Endodermal cell (in vitro differentiated cells): ENCODE results near the gene SYNE2. TPM values are rescaled to one million over a fixed set of nuclear protein-coding genes. Genes with fewer than 3 reads are reported as not detected.

ENCODE experiments used
- DNase-seq: peaks from one replicate; pipeline ENCODE4 v3.0.0-alpha.2; 2017
- H3K27ac ChIP-seq: 2 replicates; pipeline ENCODE4 v1.5.1; 2013; ENCODE audit warnings: mild to moderate bottlenecking, low read depth, low read length, moderate library complexity
- H3K27me3 ChIP-seq: 2 replicates; pipeline ENCODE4 v1.6.1; 2013; ENCODE audit warnings: mild to moderate bottlenecking, low read length, moderate library complexity; ENCODE audit not compliant: insufficient read depth, control insufficient read depth, poor library complexity, severe bottlenecking
- H3K36me3 ChIP-seq: 2 replicates; pipeline ENCODE4 v1.7.0; 2013; ENCODE audit warnings: mild to moderate bottlenecking, low read length, moderate library complexity; ENCODE audit not compliant: control insufficient read depth, insufficient read depth
- H3K4me1 ChIP-seq: one replicate; pipeline ENCODE4 v1.7.0; 2013; ENCODE audit warnings: low read length; ENCODE audit not compliant: control insufficient read depth, insufficient read depth
- H3K4me3 ChIP-seq: 2 replicates; pipeline ENCODE4 v1.5.1; 2013; ENCODE audit warnings: mild to moderate bottlenecking, low read length, moderate library complexity
- H3K9ac ChIP-seq: 2 replicates; pipeline ENCODE4 v1.6.1; 2013; ENCODE audit warnings: mild to moderate bottlenecking, low read length, moderate library complexity; ENCODE audit not compliant: poor library complexity, severe bottlenecking; ENCODE audit errors: extremely low read depth
- H3K9me3 ChIP-seq: 2 replicates; pipeline ENCODE4 v1.6.1; 2013; ENCODE audit warnings: mild to moderate bottlenecking, low read length, moderate library complexity; ENCODE audit not compliant: control insufficient read depth
- H3K27ac Mint-ChIP-seq: 2 replicates; pipeline ENCODE4 v1.8.0; 2020; ENCODE audit warnings: mixed read lengths
- H3K27me3 Mint-ChIP-seq: 2 replicates; pipeline ENCODE4 v1.8.0; 2021; ENCODE audit warnings: mild to moderate bottlenecking, mixed read lengths; ENCODE audit not compliant: insufficient read depth
- H3K36me3 Mint-ChIP-seq: 2 replicates; pipeline ENCODE4 v1.8.0; 2020; ENCODE audit warnings: low read depth, mixed read lengths
- H3K4me1 Mint-ChIP-seq: 2 replicates; pipeline ENCODE4 v1.8.0; 2020; ENCODE audit warnings: mixed read lengths
- H3K4me3 Mint-ChIP-seq: 2 replicates; pipeline ENCODE4 v1.8.0; 2020; ENCODE audit warnings: mild to moderate bottlenecking, moderate library complexity, mixed read lengths
- H3K9me3 Mint-ChIP-seq: 2 replicates; pipeline ENCODE4 v1.8.0; 2020; ENCODE audit warnings: mild to moderate bottlenecking, mixed read lengths
- CTCF ChIP-seq: fragments of 200-600 bp; sonication (generic); conservative IDR thresholded peaks from 2 replicates; pipeline ENCODE4 v1.5.0; 2021; ENCODE audit warnings: antibody characterized with exemption, mild to moderate bottlenecking
- WGBS, 2 experiments: methylation state at CpG; one replicate each; pipeline versions ENCODE4 v1.1.5 to v1.1.7; 2013; ENCODE audit warnings: missing lambda C conversion rate in 2 of 2, mixed read lengths in 1 of 2; ENCODE audit not compliant: insufficient coverage in 1 of 2, insufficient read length in 1 of 2; 5-methylcytosine and 5-hydroxymethylcytosine counted together
- total RNA-seq, 2 donors: library from RNA; stranded (reverse); fragmentation: NEBNext Ultra II Directional in 1 of 2; extraction: Animal tissue kit (Norgen Biotek cat#: 25700) in 1 of 2; gene quantifications; 2 replicates in 1 of 2; 3 replicates in 1 of 2; pipeline ENCODE4 v1.2.1, GENCODE V29; 2021

Gene SYNE2
- total RNA-seq, 2 donors from 2014 or later: 65.8 to 70.0 TPM

DNA sequence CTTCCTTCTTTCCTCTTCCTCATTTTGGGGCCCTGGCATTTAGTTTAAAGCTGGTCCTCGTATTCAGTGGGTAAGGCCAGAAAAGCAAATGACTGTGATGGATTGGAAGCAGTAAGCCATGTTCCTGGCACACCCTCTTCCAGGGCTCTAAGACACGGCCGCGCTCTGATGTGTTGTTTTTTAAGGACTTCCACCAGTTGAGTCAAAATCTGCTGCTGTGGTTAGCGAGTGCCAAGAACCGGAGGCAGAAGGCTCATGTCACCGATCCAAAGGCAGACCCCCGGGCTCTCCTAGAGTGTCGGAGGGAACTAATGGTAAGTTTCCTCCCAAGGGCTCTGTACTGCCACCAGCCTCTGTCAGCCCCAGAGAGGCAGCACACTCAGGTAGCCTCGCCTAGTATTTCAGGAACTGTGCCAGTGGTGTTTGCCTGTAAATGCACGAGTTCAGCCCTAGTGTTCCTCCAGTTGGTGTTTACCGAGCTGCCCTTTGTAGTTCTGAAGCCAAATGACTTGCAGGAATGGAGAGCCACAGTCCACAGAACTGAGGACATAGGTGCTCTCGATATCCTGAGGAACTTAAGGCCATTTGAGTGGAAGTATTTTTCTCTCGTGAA is 368.7 kb downstream of the SYNE2 start:
- Histone ChIP-seq H3K9me3 (no peaks in the 10 kb centered on the region), H3K27ac (no peak overlapping the region), H3K27me3 (no peaks in the 10 kb centered on the region), H3K36me3 (peaks cover 92% of the 10 kb centered on the region), H3K9ac (no peak overlapping the region), H3K4me3 (no peak overlapping the region), H3K4me1 (no peaks in the 10 kb centered on the region)
- H3K9me3 Mint-ChIP-seq: no peaks in the 10 kb centered on the region
- no peak overlapping the region for H3K27ac Mint-ChIP-seq
- peaks cover 66% of the 10 kb centered on the region for H3K36me3 Mint-ChIP-seq
- no peak for DNase-seq
- no peak overlapping the region for H3K4me3 Mint-ChIP-seq
- H3K27me3 Mint-ChIP-seq: no peaks in the 10 kb centered on the region
- peaks cover 3% of the 10 kb centered on the region for H3K4me1 Mint-ChIP-seq
- no peak for TF ChIP-seq CTCF
- 93 to 94% methylated on average over 13 to 14 of the region's 14 CpGs for WGBS, 2 experiments

DNA sequence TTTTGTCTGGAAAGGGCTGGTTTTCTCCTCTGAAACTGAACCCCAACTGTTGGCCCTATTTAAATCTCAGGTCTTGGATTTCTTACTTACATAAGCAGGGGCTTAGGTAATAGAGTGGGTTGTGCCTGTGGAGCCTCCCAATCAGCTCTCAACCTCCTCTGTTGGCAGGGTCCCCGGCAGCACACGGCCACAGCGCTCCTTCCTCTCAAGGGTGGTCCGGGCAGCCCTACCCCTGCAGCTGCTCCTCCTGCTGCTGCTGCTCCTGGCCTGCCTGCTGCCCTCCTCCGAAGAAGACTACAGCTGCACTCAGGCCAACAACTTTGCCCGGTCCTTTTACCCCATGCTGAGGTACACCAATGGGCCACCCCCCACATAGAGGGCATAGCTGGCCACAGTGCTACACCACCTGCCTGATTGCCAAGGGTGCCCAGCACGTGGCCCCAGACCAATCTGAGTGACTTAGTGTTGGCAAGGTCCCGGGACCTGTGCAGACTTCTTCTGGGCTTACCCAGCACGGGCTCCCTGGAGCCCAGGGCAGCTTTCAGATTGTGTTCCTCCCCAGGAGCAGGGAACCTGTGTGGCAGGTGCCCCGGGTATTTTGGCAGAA is 372.4 kb downstream of the SYNE2 start:
- H3K36me3 ChIP-seq: peaks cover 78% of the 10 kb centered on the region
- no peaks in the 10 kb centered on the region for H3K9me3 Mint-ChIP-seq
- 93 to 96% methylated on average over 8 to 10 of the region's 10 CpGs for WGBS, 2 experiments
- H3K4me3 ChIP-seq: no peak overlapping the region
- H3K9me3 ChIP-seq: no peaks in the 10 kb centered on the region
- no peaks in the 10 kb centered on the region for H3K4me1 ChIP-seq
- H3K27ac ChIP-seq: no peak overlapping the region
- no peaks in the 10 kb centered on the region for H3K27me3 ChIP-seq
- no peaks in the 10 kb centered on the region for H3K27me3 Mint-ChIP-seq
- DNase-seq: no peak
- no peak overlapping the region for H3K27ac Mint-ChIP-seq
- peaks cover 62% of the 10 kb centered on the region for H3K36me3 Mint-ChIP-seq
- no peak overlapping the region for H3K4me3 Mint-ChIP-seq
- no peaks in the 10 kb centered on the region for H3K4me1 Mint-ChIP-seq
- no peak for TF ChIP-seq CTCF
- H3K9ac ChIP-seq: no peak overlapping the region

DNA sequence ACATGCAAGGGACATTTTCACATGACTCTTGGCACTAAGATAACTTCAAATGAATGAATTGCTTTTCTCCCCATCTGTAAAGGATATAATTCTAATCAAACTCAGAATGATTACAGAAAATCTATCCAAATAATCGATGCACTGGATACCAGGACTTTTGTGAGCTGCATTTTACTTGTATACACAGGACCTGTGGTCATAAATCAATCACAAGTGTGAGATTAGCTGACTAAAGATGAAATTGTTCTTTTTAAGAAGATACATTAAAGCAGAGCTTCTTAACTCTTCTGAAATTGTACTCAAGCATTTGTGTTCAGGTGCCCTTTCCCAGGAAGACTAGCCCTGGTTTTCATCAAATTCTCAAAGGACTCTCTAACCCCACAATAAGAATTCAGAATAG is 375.1 kb downstream of the SYNE2 start:
- Histone ChIP-seq H3K27me3 (no peaks in the 10 kb centered on the region), H3K4me1 (no peaks in the 10 kb centered on the region), H3K9ac (no peak overlapping the region), H3K4me3 (no peak overlapping the region), H3K36me3 (peaks cover 71% of the 10 kb centered on the region), H3K27ac (no peak overlapping the region), H3K9me3 (no peaks in the 10 kb centered on the region)
- DNase-seq: no peak
- H3K4me1 Mint-ChIP-seq: no peaks in the 10 kb centered on the region
- H3K36me3 Mint-ChIP-seq: peaks cover 58% of the 10 kb centered on the region
- no peak overlapping the region for H3K4me3 Mint-ChIP-seq
- 89 to 100% methylated on average over 1 of the region's 1 CpG for WGBS, 2 experiments
- no peak overlapping the region for H3K27ac Mint-ChIP-seq
- H3K27me3 Mint-ChIP-seq: no peaks in the 10 kb centered on the region
- no peaks in the 10 kb centered on the region for H3K9me3 Mint-ChIP-seq
- no peak for TF ChIP-seq CTCF
